PFSK-1 (cell line): ENCODE measurements around the gene PAXX.

Source experiments
- FOXP2 ChIP-seq: optimal IDR thresholded peaks from 2 replicates; pipeline ENCODE3; 2011; ENCODE audit warnings: borderline replicate concordance, control low read depth, inconsistent platforms; ENCODE audit not compliant: insufficient read depth; ENCODE audit errors: extremely low read length, extremely low read depth
- POLR2AphosphoS5 ChIP-seq: IDR thresholded peaks from 2 replicates; pipeline ENCODE4 v1.6.1; 2012; ENCODE audit warnings: low read depth, mild to moderate bottlenecking, control low read depth, low read length, moderate library complexity
- SIN3A ChIP-seq: IDR thresholded peaks from 2 replicates; pipeline ENCODE4 v1.6.1; 2012; ENCODE audit warnings: mild to moderate bottlenecking, low read length, moderate library complexity, borderline replicate concordance; ENCODE audit not compliant: insufficient read depth

DNA sequence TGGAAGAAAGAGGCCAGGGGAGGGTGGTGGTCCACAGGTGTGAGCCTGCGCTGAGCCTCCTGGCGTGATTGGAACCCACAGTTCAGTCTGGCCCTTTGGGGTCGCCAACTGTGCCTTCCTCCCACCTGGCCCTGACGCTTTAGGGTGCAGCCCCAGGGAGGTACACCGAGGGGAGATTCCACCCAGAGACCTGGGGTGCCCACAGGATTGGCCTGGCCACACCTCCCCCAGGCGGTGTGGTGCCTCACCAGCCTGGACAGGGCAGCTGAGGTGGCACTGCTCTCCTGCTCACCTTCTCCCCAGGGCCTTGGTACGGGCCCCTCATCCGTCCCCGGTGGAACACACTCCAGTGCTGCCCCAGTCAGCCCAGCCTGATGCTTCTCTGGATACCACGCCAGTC lies 5.1 kb downstream of the PAXX start:
- no peak for TF ChIP-seq FOXP2
- TF ChIP-seq POLR2AphosphoS5, result no peak
- no peak for TF ChIP-seq SIN3A
